Progenitor cell of endocrine pancreas (in vitro differentiated cells): ENCODE measurements around the gene FBXL16. TPM values are rescaled to one million over a fixed set of nuclear protein-coding genes. Genes with fewer than 3 reads are reported as not detected.

Experiments
- DNase-seq: peaks from one replicate; pipeline ENCODE4 v3.0.0; 2021; ENCODE audit warnings: low spot score; ENCODE audit not compliant: unreplicated experiment
- H3K27ac Mint-ChIP-seq: 2 replicates; pipeline ENCODE4 v1.8.0; 2021; ENCODE audit warnings: mild to moderate bottlenecking, moderate library complexity, mixed read lengths
- H3K27me3 Mint-ChIP-seq: 2 replicates; pipeline ENCODE4 v1.8.0; 2021; ENCODE audit warnings: mixed read lengths
- H3K36me3 Mint-ChIP-seq: 2 replicates; pipeline ENCODE4 v1.8.0; 2022; ENCODE audit warnings: mixed read lengths; ENCODE audit not compliant: insufficient read depth
- H3K4me1 Mint-ChIP-seq: 2 replicates; pipeline ENCODE4 v1.8.0; 2021; ENCODE audit warnings: low read depth, mixed read lengths
- H3K4me3 Mint-ChIP-seq: 2 replicates; pipeline ENCODE4 v1.8.0; 2021; ENCODE audit warnings: low read depth, mild to moderate bottlenecking, moderate library complexity, mixed read lengths
- H3K9me3 Mint-ChIP-seq: 2 replicates; pipeline ENCODE4 v1.8.0; 2021; ENCODE audit warnings: low read depth, mixed read lengths
- total RNA-seq: library from RNA; stranded (reverse); gene quantifications from 2 replicates; pipeline ENCODE4 v1.2.1, GENCODE V29; 2021
- TF ChIP-seq, protein P1 (sequence below): fragments of 200-600 bp; sonication (generic); IDR thresholded peaks from one replicate; pipeline ENCODE4 v1.5.0; 2021; ENCODE audit warnings: antibody characterized with exemption, mild to moderate bottlenecking; ENCODE audit not compliant: unreplicated experiment

FBXL16 gene
- total RNA-seq, 1 donor from 2014 or later, result 4.3 TPM

DNA sequence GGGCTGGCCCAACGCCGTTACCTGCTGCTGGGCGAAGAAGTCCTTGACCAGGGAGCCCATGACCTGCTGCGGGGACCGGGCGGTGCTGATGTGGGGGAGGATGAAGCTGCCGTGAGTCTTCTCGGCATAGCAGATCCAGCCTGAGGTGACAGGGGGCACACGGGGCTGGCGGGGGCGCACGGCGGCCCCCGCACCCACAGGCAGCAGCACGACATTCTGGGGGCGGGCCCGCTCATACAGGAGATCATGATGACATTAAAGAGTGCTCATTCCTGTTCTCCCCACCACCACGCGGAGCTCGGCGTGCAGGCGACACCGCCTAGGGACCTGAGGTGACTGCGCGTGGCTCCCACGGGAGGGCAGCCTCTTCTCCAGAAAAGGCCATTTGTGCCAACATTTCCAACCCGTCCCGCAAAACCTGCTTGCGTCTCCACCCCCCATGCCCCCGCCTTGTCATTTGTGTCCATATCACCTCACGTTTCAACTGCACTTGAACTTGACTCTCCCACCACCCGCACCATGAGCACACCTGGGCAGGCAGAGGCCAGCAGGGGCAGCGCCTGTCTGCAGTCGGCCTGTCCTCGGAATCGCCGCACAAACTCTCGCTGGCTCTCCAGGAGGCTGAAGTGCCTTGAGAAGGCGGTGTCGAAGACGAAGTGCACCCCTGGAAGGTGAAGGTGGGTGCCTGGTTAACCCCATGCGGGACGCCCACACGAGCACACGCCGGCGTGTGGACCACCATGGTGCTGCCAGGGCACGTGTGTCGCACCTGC lies 28.8 kb upstream of the FBXL16 start:
- peaks cover 7% of the 10 kb centered on the region for H3K36me3 Mint-ChIP-seq
- TF ChIP-seq, protein P1, sequence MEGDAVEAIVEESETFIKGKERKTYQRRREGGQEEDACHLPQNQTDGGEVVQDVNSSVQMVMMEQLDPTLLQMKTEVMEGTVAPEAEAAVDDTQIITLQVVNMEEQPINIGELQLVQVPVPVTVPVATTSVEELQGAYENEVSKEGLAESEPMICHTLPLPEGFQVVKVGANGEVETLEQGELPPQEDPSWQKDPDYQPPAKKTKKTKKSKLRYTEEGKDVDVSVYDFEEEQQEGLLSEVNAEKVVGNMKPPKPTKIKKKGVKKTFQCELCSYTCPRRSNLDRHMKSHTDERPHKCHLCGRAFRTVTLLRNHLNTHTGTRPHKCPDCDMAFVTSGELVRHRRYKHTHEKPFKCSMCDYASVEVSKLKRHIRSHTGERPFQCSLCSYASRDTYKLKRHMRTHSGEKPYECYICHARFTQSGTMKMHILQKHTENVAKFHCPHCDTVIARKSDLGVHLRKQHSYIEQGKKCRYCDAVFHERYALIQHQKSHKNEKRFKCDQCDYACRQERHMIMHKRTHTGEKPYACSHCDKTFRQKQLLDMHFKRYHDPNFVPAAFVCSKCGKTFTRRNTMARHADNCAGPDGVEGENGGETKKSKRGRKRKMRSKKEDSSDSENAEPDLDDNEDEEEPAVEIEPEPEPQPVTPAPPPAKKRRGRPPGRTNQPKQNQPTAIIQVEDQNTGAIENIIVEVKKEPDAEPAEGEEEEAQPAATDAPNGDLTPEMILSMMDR, result no peak
- no peaks in the 10 kb centered on the region for H3K9me3 Mint-ChIP-seq
- H3K27me3 Mint-ChIP-seq, result no peaks in the 10 kb centered on the region
- no peak overlapping the region for H3K27ac Mint-ChIP-seq
- H3K4me3 Mint-ChIP-seq, result no peak overlapping the region
- DNase-seq, result no peak
- no peaks in the 10 kb centered on the region for H3K4me1 Mint-ChIP-seq

DNA sequence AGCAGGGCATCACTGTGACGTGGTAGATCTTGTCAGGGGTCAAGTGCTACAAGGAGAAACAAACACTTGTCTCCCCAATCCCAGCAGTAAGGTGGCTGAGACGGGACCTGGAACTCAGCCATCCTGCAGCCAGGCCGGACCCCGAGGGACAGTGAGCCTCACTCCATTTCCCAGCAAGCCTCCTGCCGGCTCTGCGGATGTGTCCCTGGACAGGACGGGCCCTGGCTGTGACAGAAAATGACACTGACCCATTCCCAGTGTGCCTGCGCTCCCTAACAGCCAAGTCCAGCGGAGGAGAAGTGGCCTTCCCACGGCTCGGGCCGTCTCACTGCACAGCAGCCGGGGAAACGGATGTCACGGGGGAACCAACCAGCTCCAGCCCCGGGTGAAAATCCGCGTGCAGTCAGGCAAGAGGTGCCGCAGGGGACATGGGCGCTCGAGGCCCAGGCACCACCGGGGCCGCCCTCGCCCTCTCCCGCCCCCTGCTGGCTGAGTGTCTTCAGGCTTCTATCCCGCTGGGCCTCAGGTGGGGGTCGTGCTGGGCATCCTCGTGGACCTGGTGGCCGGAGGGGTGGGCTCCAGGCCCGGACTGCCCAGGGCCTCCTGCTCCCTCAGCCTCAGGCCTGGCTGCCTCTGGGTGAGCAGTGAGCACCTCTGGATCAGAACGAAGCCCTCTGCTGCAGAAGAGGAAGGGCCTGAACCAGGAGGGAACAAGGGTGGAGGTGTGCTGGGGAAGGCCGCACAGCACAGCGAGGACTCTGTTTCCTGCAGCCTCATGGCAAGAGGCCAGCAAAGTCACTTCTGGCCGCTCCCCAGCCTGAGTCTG lies 28.0 kb upstream of the FBXL16 start:
- DNase-seq, result no peak
- no peaks in the 10 kb centered on the region for H3K27me3 Mint-ChIP-seq
- peaks cover 7% of the 10 kb centered on the region for H3K36me3 Mint-ChIP-seq
- no peaks in the 10 kb centered on the region for H3K4me1 Mint-ChIP-seq
- no peaks in the 10 kb centered on the region for H3K9me3 Mint-ChIP-seq
- H3K4me3 Mint-ChIP-seq, result no peak overlapping the region
- no peak overlapping the region for H3K27ac Mint-ChIP-seq
- TF ChIP-seq, protein P1, result peak; percentile 33

DNA sequence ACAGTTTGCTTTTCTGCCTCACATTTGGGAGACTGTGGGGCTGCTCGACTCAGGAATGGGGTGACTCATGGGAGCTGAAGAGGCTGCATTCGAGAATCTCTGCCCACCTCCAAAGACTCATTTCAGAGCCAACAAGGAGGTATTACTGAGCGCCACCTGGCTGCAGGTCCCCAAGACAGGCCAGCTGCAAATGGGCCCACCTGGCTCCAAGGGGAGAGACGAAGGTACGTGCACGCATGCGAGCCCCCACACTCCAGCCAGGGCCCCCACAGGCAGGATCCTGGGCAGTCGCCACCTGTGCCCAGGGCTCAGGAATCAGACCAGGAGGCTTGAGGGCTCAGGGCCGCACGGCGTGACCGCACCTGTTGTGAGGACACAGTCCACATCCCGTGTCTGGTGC lies 27.3 kb upstream of the FBXL16 start:
- Mint-ChIP-seq H3K27ac (no peak overlapping the region), H3K27me3 (no peaks in the 10 kb centered on the region), H3K9me3 (no peaks in the 10 kb centered on the region), H3K4me1 (no peaks in the 10 kb centered on the region), H3K4me3 (no peak overlapping the region), H3K36me3 (peaks cover 7% of the 10 kb centered on the region)
- TF ChIP-seq, protein P1, result no peak
- DNase-seq, result no peak

DNA sequence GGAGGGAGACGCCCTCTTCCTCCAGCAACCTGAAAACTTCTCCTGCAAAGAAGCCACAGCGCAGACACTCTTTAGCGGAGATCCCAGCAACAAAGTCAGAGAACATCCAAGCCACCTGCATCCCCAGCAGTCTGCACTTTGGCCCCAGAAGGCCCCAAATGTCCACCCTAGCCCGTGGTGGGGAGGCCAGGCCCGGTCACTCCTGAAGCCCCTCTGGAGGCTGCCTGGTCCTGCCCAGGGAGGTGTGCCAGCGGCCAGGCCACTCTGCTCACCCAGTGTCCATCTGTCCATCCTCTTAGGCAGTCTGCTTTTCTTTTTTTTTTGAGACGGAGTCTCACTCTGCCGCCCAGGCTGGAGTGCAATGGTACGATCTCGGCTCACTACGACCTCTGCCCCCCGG lies 26.7 kb upstream of the FBXL16 start:
- DNase-seq, result no peak
- H3K4me1 Mint-ChIP-seq, result no peaks in the 10 kb centered on the region
- no peaks in the 10 kb centered on the region for H3K27me3 Mint-ChIP-seq
- H3K36me3 Mint-ChIP-seq, result peaks cover 5% of the 10 kb centered on the region
- H3K9me3 Mint-ChIP-seq, result no peaks in the 10 kb centered on the region
- no peak overlapping the region for H3K27ac Mint-ChIP-seq
- TF ChIP-seq, protein P1, result no peak
- no peak overlapping the region for H3K4me3 Mint-ChIP-seq

DNA sequence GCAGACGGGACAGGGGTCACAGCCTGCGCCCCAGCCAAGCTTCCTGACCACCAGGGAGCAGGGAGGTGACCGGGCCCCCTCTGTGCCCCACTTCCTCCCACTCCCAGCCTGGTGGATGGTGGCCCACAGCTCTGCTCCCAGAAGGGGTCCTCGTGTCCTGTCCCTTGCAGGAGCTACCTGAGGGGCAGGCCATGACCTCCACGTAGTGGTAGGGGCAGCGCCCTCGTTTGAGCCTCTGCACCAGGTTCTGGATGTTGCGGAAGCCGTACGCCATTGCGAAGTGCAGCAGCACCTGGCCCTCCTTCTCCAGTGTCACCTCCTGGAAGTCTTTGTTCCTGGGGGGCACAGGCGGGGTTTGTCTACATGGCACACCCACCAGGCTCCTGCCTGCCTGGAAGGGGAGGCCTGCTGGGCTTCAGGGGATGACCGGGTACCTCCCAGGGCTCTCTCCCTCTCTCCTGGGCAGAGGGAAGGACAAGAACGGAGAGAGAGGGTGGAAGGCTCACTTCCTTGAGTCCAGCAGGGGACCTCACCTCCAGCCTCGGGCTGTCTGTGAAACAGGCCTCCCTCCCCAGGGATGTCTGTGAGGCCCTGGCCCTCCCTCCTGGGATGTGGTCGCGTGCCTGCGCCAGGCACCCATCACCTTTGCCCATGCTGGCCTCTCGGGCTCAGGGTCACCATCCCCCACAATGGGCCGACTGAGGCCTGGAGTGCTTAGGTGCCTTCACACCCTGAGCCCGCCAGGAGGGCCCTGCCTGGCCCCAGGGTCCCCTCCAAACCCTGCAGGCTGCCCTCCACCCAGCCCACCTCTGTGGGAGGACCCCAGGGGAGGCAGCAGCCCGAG lies 25.3 kb upstream of the FBXL16 start:
- no peak overlapping the region for H3K27ac Mint-ChIP-seq
- TF ChIP-seq, protein P1, result no peak
- peaks cover 6% of the 10 kb centered on the region for H3K27me3 Mint-ChIP-seq
- no peak overlapping the region for H3K4me3 Mint-ChIP-seq
- no peaks in the 10 kb centered on the region for H3K9me3 Mint-ChIP-seq
- H3K4me1 Mint-ChIP-seq, result no peaks in the 10 kb centered on the region
- DNase-seq, result no peak
- peaks cover 3% of the 10 kb centered on the region for H3K36me3 Mint-ChIP-seq
